GM23338 (cell line): ENCODE data around the gene SLC29A1. TPM values are rescaled to one million over a fixed set of nuclear protein-coding genes. Genes with fewer than 3 reads are reported as not detected.

Experiments used
- ATAC-seq: fragments of 200-7000 bp; cut with Tn5 transposase; 3 replicates; pipeline ENCODE4 v1.9.1; 2020
- DNase-seq: peaks from one replicate; pipeline ENCODE4 v3.0.0-alpha.2; 2015; ENCODE audit warnings: low spot score
- H2AFZ ChIP-seq: fragments of 200-600 bp; sonication (generic); 2 replicates; pipeline ENCODE4 v1.8.0; 2016; ENCODE audit warnings: antibody characterized with exemption, mild to moderate bottlenecking, moderate library complexity
- H3F3A ChIP-seq: fragments of 200-600 bp; sonication (generic); replicated peaks from 2 replicates; pipeline ENCODE4 v1.8.0; 2017; ENCODE audit warnings: antibody characterized with exemption, mixed run types, low read depth
- H3K27ac ChIP-seq: fragments of 200-600 bp; sonication (generic); 2 replicates; pipeline ENCODE4 v1.6.1; 2016; ENCODE audit warnings: low read depth
- H3K27me3 ChIP-seq: fragments of 200-600 bp; sonication (generic); 2 replicates; pipeline ENCODE4 v1.8.0; 2016; ENCODE audit warnings: mild to moderate bottlenecking, mixed run types, moderate library complexity; ENCODE audit not compliant: insufficient read depth
- H3K36me3 ChIP-seq: fragments of 200-600 bp; sonication (generic); 2 replicates; pipeline ENCODE4 v1.8.0; 2016; ENCODE audit warnings: mild to moderate bottlenecking; ENCODE audit not compliant: insufficient read depth
- H3K4me1 ChIP-seq: fragments of 200-600 bp; sonication (generic); 2 replicates; pipeline ENCODE4 v1.8.0; 2016; ENCODE audit warnings: mild to moderate bottlenecking, moderate library complexity; ENCODE audit not compliant: insufficient read depth
- H3K4me2 ChIP-seq: fragments of 200-600 bp; sonication (generic); 2 replicates; pipeline ENCODE4 v1.7.1; 2017; ENCODE audit warnings: mixed run types
- H3K4me3 ChIP-seq: fragments of 200-600 bp; sonication (generic); 2 replicates; pipeline ENCODE4 v1.6.1; 2016; ENCODE audit warnings: mixed run types
- H3K79me2 ChIP-seq: fragments of 200-600 bp; sonication (generic); replicated peaks from 2 replicates; pipeline ENCODE4 v1.8.0; 2017; ENCODE audit warnings: mild to moderate bottlenecking; ENCODE audit not compliant: insufficient read depth
- H3K9me2 ChIP-seq: fragments of 200-600 bp; sonication (generic); 2 replicates; pipeline ENCODE4 v1.8.0; 2017; ENCODE audit not compliant: insufficient read depth
- H4K20me1 ChIP-seq: fragments of 200-600 bp; sonication (generic); replicated peaks from 2 replicates; pipeline ENCODE4 v1.8.0; 2017; ENCODE audit warnings: mild to moderate bottlenecking; ENCODE audit not compliant: insufficient read depth
- H3K27ac Mint-ChIP-seq: 2 replicates; pipeline ENCODE4 v1.8.0; 2020; ENCODE audit warnings: inconsistent platforms, mild to moderate bottlenecking, moderate library complexity, mixed read lengths
- H3K27me3 Mint-ChIP-seq: 3 replicates; pipeline ENCODE4 v1.8.0; 2022; ENCODE audit warnings: low read depth, mild to moderate bottlenecking, moderate library complexity, mixed read lengths, inconsistent platforms; ENCODE audit not compliant: insufficient read depth, poor library complexity
- H3K36me3 Mint-ChIP-seq: 3 replicates; pipeline ENCODE4 v1.8.0; 2021; ENCODE audit warnings: low read depth, mild to moderate bottlenecking, inconsistent platforms, moderate library complexity, mixed read lengths
- H3K4me1 Mint-ChIP-seq: 3 replicates; pipeline ENCODE4 v1.8.0; 2020; ENCODE audit warnings: mild to moderate bottlenecking, inconsistent platforms, mixed read lengths
- H3K4me3 Mint-ChIP-seq: 3 replicates; pipeline ENCODE4 v1.8.0; 2021; ENCODE audit warnings: moderate library complexity, mild to moderate bottlenecking, inconsistent platforms, mixed read lengths
- H3K9me3 Mint-ChIP-seq: 3 replicates; pipeline ENCODE4 v1.8.0; 2020; ENCODE audit warnings: moderate library complexity, mild to moderate bottlenecking, inconsistent platforms, mixed read lengths
- CREB1 ChIP-seq: fragments of 250-450 bp; sonication (Bioruptor Pico); IDR thresholded peaks from 2 replicates; pipeline ENCODE4 v1.5.0; 2020; ENCODE audit warnings: low read depth, mild to moderate bottlenecking, moderate library complexity
- CTCF ChIP-seq, 2 experiments: fragments of 200-600 bp in 1 of 2; sonication (generic) in 1 of 2; conservative IDR thresholded peaks; 2 replicates each; pipeline versions ENCODE4 v1.5.1 to v1.6.1; 2016 to 2017; ENCODE audit warnings: antibody characterized with exemption in 2 of 2, low read depth in 2 of 2, mild to moderate bottlenecking in 2 of 2, moderate library complexity in 1 of 2
- EZH2 ChIP-seq: fragments of 200-600 bp; sonication (generic); IDR thresholded peaks from one replicate; pipeline ENCODE4 v1.8.0; 2017; ENCODE audit warnings: antibody characterized with exemption, mild to moderate bottlenecking, low read depth; ENCODE audit not compliant: unreplicated experiment
- EZH2phosphoT487 ChIP-seq: fragments of 200-600 bp; sonication (generic); IDR thresholded peaks from one replicate; pipeline ENCODE4 v1.8.1; 2018; ENCODE audit warnings: antibody characterized with exemption; ENCODE audit not compliant: unreplicated experiment
- JUNB ChIP-seq: IDR thresholded peaks from one replicate; pipeline ENCODE4 v1.6.1; 2016; ENCODE audit warnings: antibody characterized with exemption; ENCODE audit not compliant: unreplicated experiment
- NANOG ChIP-seq: IDR thresholded peaks from 2 replicates; pipeline ENCODE4 v1.6.1; 2016; ENCODE audit warnings: antibody characterized with exemption, borderline replicate concordance
- POLR2AphosphoS5 ChIP-seq: IDR thresholded peaks from 2 replicates; pipeline ENCODE4 v1.6.1; 2016; ENCODE audit warnings: antibody characterized with exemption, low read depth
- REST ChIP-seq: IDR thresholded peaks from one replicate; pipeline ENCODE4 v1.6.1; 2018; ENCODE audit warnings: antibody characterized with exemption; ENCODE audit not compliant: unreplicated experiment
- STAT1 ChIP-seq: IDR thresholded peaks from one replicate; pipeline ENCODE4 v1.6.1; 2016; ENCODE audit warnings: antibody characterized with exemption; ENCODE audit not compliant: unreplicated experiment
- ZNF114 ChIP-seq: fragments of 250-450 bp; sonication (Bioruptor Pico); IDR thresholded peaks from 2 replicates; pipeline ENCODE4 v1.5.0; 2020; ENCODE audit warnings: mild to moderate bottlenecking, moderate library complexity
- ZNF331 ChIP-seq: fragments of 250-450 bp; sonication (Bioruptor Pico); IDR thresholded peaks from 2 replicates; pipeline ENCODE4 v1.5.0; 2020; ENCODE audit warnings: low read depth, mild to moderate bottlenecking, moderate library complexity
- polyA plus RNA-seq: library from polyadenylated mRNA; unstranded; fragments of >200 nt; fragmentation: Nextera tagmentation; extraction: Ambion mirVana; gene quantifications from 2 replicates; pipeline ENCODE4 v1.2.1, GENCODE V29; 2016
- total RNA-seq: library from RNA; depleted of rRNA; stranded (reverse); fragments of >200 nt; shearing (Covaris generic); gene quantifications from 2 replicates; pipeline ENCODE4 v1.2.3, GENCODE V29; 2014
- TF ChIP-seq, protein P1 (sequence below): IDR thresholded peaks from 2 replicates; pipeline ENCODE4 v1.6.1; 2016; ENCODE audit warnings: antibody characterized with exemption
- TF ChIP-seq, protein P2 (sequence below): fragments of 250-450 bp; sonication (Bioruptor Pico); IDR thresholded peaks from 2 replicates; pipeline ENCODE4 v1.5.0; 2020; ENCODE audit warnings: mild to moderate bottlenecking, moderate library complexity

Gene SLC29A1
- total and polyA plus RNA-seq, 2 experiments from 2014 or later, result 73.1 to 169 TPM

- DNase-seq (no peak), ATAC-seq (no peak)
- H3K9me3 Mint-ChIP-seq, result no peaks in the 10 kb centered on the region
- H3K4me3 Mint-ChIP-seq, result peak overlapping the region; percentile 82
- H3K36me3 Mint-ChIP-seq, result peaks cover 13% of the 10 kb centered on the region; the same call in 2 of the 3 replicates
- H3K79me2 ChIP-seq, result peaks cover 16% of the 10 kb centered on the region
- H2AFZ ChIP-seq, result no peak overlapping the region
- peaks cover 45% of the 10 kb centered on the region for H3F3A ChIP-seq
- peaks cover 10% of the 10 kb centered on the region for H4K20me1 ChIP-seq
- peak overlapping the region; percentile 41 for H3K4me3 ChIP-seq
- no peak for TF ChIP-seq NANOG
- no peak for TF ChIP-seq ZNF114 (CRISPR knock-in tag)
- TF ChIP-seq CREB1, result no peak
- no peak for TF ChIP-seq EZH2
- no peak for TF ChIP-seq POLR2AphosphoS5
- TF ChIP-seq REST, result no peak
- TF ChIP-seq CTCF (conservative IDR thresholded peaks at IDR 0.05; ENCODE audit: low read depth in 2 of 2), result peak in 1 of 2 experiments; percentile 17; a peak in 1 of 4 replicates
- TF ChIP-seq STAT1, result no peak
- no peak for TF ChIP-seq EZH2phosphoT487
- TF ChIP-seq JUNB, result no peak
- TF ChIP-seq, protein P1, sequence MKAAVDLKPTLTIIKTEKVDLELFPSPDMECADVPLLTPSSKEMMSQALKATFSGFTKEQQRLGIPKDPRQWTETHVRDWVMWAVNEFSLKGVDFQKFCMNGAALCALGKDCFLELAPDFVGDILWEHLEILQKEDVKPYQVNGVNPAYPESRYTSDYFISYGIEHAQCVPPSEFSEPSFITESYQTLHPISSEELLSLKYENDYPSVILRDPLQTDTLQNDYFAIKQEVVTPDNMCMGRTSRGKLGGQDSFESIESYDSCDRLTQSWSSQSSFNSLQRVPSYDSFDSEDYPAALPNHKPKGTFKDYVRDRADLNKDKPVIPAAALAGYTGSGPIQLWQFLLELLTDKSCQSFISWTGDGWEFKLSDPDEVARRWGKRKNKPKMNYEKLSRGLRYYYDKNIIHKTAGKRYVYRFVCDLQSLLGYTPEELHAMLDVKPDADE, result no peak
- TF ChIP-seq, protein P2, sequence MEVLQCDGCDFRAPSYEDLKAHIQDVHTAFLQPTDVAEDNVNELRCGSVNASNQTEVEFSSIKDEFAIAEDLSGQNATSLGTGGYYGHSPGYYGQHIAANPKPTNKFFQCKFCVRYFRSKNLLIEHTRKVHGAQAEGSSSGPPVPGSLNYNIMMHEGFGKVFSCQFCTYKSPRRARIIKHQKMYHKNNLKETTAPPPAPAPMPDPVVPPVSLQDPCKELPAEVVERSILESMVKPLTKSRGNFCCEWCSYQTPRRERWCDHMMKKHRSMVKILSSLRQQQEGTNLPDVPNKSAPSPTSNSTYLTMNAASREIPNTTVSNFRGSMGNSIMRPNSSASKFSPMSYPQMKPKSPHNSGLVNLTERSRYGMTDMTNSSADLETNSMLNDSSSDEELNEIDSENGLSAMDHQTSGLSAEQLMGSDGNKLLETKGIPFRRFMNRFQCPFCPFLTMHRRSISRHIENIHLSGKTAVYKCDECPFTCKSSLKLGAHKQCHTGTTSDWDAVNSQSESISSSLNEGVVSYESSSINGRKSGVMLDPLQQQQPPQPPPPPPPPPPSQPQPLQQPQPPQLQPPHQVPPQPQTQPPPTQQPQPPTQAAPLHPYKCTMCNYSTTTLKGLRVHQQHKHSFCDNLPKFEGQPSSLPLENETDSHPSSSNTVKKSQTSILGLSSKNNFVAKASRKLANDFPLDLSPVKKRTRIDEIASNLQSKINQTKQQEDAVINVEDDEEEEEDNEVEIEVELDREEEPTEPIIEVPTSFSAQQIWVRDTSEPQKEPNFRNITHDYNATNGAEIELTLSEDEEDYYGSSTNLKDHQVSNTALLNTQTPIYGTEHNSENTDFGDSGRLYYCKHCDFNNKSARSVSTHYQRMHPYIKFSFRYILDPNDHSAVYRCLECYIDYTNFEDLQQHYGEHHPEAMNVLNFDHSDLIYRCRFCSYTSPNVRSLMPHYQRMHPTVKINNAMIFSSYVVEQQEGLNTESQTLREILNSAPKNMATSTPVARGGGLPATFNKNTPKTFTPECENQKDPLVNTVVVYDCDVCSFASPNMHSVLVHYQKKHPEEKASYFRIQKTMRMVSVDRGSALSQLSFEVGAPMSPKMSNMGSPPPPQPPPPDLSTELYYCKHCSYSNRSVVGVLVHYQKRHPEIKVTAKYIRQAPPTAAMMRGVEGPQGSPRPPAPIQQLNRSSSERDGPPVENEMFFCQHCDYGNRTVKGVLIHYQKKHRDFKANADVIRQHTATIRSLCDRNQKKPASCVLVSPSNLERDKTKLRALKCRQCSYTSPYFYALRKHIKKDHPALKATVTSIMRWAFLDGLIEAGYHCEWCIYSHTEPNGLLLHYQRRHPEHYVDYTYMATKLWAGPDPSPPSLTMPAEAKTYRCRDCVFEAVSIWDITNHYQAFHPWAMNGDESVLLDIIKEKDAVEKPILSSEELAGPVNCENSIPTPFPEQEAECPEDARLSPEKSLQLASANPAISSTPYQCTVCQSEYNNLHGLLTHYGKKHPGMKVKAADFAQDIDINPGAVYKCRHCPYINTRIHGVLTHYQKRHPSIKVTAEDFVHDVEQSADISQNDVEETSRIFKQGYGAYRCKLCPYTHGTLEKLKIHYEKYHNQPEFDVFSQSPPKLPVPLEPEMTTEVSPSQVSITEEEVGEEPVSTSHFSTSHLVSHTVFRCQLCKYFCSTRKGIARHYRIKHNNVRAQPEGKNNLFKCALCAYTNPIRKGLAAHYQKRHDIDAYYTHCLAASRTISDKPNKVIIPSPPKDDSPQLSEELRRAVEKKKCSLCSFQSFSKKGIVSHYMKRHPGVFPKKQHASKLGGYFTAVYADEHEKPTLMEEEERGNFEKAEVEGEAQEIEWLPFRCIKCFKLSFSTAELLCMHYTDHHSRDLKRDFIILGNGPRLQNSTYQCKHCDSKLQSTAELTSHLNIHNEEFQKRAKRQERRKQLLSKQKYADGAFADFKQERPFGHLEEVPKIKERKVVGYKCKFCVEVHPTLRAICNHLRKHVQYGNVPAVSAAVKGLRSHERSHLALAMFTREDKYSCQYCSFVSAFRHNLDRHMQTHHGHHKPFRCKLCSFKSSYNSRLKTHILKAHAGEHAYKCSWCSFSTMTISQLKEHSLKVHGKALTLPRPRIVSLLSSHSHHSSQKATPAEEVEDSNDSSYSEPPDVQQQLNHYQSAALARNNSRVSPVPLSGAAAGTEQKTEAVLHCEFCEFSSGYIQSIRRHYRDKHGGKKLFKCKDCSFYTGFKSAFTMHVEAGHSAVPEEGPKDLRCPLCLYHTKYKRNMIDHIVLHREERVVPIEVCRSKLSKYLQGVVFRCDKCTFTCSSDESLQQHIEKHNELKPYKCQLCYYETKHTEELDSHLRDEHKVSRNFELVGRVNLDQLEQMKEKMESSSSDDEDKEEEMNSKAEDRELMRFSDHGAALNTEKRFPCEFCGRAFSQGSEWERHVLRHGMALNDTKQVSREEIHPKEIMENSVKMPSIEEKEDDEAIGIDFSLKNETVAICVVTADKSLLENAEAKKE, result 0 out of 2 replicates have a peak, but pooled peaks have one; percentile 15
- TF ChIP-seq ZNF331 (CRISPR knock-in tag), result no peak
- peaks cover 64% of the 10 kb centered on the region for H3K4me1 Mint-ChIP-seq
- peak overlapping the region; percentile 66; the same call in 1 of the 2 replicates for H3K4me2 ChIP-seq
- no peaks in the 10 kb centered on the region for H3K27me3 ChIP-seq
- no peaks in the 10 kb centered on the region for H3K36me3 ChIP-seq
- H3K27me3 Mint-ChIP-seq, result peaks cover 28% of the 10 kb centered on the region
- H3K4me1 ChIP-seq, result peaks cover 58% of the 10 kb centered on the region
- peak overlapping the region; percentile 93 for H3K27ac Mint-ChIP-seq
- peak overlapping the region; percentile 95 for H3K27ac ChIP-seq
- H3K9me2 ChIP-seq, result no peaks in the 10 kb centered on the region
Observed at GRCh38 chr6:44219815-44220784, 3.3 kb upstream of the SLC29A1 start.
